MV-4-11 (cell line): ENCODE results near the gene EFEMP1.

ENCODE experiments used
- DNase-seq: peaks from one replicate; lab custom pipeline; 2025; lab: John Stamatoyannopoulos, UW

Gene EFEMP1, protein sequence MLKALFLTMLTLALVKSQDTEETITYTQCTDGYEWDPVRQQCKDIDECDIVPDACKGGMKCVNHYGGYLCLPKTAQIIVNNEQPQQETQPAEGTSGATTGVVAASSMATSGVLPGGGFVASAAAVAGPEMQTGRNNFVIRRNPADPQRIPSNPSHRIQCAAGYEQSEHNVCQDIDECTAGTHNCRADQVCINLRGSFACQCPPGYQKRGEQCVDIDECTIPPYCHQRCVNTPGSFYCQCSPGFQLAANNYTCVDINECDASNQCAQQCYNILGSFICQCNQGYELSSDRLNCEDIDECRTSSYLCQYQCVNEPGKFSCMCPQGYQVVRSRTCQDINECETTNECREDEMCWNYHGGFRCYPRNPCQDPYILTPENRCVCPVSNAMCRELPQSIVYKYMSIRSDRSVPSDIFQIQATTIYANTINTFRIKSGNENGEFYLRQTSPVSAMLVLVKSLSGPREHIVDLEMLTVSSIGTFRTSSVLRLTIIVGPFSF

DNA sequence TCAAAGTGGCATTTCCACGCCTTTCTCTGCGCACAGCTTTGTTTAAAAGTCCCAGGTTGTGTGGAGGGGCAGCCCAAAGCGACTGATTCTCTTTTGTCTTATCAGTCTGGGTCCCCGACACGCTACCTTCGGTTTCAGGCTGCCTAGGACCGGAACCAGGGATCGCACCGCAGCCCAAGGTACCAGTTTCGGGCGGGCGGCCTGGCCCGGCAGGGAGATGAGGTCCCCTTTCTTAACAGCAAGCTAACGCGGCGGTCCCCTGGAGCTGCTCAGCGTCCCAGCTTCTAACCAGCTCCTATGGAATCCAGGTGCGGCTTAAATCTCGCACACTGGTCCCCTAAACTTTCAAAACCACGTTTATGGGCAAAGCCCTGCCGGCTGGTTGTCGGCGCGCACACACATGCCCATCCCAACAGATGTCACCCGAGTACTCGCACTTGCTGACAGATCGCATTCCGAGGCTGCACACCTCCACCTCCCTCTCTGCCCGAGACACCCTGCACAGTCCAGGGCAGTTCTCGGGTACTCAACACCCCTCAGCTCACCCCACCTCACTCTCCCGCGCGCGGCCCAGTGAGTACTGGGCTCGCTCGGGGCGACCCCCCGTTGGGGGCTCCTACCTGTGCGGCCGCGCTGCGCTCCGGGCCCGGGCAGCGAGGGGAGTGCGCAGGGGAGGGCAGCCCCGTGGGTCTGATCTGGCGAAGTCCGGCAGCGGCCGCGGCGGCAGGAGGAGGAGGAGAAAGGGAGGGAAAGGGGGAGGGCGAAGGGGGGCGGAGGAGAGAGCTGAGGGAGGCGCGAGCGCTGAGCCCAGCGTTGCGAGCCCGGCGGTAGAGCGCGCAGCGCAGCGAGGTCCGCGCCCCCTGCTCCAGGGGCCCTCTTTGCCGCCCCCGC, at the start of gene EFEMP1:
TSS of gene EFEMP1 (minus strand) at position 692 of the 891 bp plus-strand sequence. CDS start 1,342 bp downstream, outside the sequence.
- no peak for DNase-seq

DNA sequence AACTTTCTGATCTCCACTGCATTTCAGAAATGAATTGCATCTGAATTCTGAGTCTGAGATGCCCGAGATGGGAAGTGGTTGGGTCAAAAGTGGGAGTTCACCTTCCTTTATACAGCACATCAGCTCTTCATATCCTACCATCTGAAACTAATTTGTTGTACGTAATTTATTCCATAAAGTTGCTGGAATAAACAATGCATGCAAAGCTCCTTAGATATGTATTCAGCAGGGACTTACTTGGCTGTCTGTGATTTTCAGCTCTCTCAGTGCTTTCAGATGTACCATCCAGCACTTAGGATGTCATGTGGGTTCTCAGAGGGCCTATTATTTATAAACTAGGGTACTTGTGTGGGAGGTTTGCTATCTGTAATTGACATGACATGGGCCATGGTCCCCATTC, 46.9 kb upstream of the EFEMP1 start:
- no peak for DNase-seq

DNA sequence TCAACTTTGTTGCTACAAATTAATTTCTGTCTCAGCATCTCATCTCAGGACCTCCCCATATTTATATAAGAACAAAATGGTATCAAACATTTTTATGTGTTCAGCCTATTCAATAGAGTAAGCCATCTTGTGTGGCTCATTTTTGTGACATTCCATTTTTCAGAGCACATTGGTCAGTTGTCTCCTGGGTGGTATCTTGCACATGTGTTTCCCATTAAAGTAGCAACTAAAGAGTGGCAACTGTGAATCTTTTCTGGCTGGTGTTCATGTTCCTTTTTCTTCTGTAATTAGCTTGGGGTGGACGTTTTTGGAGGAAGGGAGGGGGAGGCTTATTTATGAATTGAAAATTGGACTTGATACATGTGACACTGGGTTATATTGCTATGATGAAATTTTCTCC, 45.4 kb upstream of the EFEMP1 start:
- no peak for DNase-seq

DNA sequence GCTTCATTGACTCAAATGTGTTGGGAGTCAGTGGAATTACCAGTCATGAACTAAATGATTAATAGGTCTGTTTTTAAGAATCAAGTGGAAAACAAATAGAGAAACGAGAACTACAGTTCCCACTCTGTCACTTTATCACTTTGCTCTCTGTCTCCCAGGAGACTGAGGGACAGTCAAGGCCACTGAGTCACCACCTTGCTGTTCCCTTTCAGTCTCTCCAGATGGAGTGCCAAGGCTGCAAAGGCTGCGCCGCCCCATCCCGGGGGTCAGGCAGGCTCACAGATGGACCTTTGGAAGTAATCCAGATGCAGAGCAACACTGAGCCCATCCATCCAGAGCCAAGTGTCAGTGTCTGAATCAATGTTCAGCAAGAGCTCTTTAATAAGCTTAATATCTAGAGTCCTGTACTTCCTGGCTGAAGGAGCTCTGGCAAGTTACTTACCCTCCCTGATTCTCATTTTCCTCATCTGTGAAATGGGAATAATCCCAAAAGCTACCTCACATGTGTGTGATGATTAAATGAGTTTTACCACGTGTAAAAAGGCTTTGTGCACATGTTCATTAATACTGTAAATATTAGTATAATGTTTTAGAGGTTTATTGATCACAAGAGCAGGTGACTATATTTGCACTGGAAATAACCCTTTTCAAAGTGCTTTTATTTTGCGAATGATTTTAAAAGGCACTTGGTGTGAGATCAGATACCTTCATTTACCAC, 43.0 kb upstream of the EFEMP1 start:
- DNase-seq, result no peak

DNA sequence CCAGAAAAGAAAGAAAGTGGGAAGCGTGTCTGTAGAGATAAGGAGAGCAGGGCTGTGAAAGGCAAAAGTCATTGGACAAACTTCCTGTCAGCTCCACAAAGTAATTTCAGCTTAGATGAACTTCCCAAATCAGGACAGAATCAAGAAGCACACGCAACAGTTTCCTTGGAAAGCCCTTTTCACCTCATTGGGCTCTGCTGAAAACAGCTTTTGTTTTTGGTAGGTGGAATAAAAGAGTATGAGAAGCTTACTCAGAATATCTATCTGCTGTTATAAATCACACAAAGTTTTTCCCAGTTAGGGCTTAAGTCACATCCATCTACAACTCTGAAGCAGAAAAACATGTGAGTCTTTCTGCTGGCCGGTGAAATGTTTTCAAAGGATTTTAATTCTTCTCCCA, 42.4 kb upstream of the EFEMP1 start:
- no peak for DNase-seq

DNA sequence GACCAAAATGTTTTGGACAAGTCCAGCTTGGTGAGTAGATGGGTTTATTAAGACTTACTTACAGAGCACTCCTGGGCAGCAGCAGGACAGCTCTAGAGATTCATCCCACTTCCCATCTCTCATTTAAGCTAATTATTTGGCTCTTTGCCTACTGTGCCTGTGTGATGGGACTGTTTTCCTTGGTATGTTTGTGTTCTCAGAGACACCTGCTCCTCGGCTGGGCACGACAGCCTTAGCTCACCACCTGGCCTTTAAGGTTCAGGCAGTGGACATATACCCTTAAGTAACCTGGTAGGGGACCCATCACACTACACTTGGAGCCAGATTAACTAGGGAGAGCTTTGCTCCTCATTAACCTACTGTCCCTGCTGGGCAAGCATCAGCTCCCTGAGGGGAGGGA, 41.7 kb upstream of the EFEMP1 start:
- no peak for DNase-seq

DNA sequence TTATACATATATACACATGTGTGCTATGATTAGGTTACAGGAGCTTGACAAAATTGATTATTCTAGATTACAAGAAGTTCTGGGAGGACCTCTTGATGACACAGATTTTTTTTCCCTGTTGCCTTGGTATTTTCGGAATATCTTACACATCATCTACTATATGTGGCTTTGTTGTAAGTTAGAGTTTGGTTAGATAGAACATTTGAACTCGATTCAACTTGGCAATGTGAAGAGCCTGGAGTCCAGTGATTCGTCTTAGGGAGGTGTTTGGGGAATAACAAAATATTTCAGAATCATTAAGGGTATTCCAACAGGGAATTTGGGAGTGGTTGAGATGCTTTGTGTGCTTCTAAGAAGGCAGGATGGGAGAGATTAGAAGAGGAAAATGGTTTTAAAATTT, 39.3 kb upstream of the EFEMP1 start:
- no peak for DNase-seq

DNA sequence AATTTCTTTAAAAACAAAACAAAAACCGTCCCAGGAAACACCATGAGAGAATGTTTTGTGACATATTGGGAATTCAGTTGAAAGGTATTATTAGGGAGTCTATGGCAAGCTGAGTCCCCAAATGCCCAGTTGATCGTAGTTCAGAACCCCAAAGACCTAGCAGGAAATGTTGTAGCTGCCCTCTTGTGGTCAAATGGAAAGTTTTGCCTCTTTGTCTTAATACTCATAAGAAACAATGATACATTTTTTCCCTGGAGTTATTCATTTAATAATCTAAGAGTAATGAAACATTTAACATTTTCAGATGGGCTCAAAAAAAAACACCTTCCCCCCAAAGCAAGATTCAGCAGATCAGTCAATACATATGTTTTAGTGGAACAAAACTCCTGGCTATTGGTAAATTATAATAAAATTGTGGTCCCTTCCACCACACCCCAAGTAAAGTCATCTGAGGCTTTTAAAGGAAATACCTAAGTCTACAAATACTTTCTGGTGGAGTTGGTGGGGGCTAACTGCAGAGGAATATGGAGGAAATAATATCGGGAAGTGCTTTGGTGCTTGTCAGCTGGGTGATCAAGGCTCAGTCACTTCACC, 37.8 kb upstream of the EFEMP1 start:
- peak; percentile 10 for DNase-seq

DNA sequence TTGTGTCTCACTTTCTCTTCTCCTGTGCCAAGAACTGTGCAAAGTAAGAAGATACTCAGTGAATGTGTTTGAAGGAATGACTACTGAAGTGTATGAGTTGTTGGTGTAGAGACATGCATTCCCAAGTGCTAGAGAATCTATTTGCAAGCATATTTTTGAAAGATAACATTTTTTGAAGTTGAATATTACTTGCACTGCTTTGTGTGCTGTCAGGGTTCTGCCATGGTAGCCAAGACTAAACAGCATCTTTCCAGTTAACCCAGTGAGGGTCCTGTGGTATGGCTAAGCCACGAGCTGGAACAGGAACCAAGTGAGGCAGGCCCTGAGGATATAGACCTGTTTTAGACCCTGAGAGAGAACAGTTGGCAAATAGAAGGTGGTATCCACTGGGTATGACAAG, 35.2 kb upstream of the EFEMP1 start:
- DNase-seq, result no peak

DNA sequence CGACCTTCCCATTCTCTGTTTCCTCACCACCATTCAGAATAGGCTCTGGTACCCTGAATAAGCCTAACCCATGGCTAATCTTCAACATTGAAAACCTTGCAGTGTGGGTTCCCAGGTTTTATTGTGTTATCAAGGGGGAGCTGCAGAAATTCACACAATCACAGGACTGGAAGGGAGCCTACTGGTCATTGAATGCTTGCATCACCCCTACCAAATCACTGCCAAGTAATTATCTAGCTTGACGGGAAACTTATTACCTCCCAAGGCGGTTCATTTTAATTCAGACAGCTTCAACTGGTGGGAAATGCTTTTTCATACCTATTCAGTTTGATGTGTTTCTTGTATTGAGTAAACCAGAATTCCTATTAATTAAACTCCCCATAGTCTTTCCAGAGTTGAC, 33.6 kb upstream of the EFEMP1 start:
- no peak for DNase-seq

DNA sequence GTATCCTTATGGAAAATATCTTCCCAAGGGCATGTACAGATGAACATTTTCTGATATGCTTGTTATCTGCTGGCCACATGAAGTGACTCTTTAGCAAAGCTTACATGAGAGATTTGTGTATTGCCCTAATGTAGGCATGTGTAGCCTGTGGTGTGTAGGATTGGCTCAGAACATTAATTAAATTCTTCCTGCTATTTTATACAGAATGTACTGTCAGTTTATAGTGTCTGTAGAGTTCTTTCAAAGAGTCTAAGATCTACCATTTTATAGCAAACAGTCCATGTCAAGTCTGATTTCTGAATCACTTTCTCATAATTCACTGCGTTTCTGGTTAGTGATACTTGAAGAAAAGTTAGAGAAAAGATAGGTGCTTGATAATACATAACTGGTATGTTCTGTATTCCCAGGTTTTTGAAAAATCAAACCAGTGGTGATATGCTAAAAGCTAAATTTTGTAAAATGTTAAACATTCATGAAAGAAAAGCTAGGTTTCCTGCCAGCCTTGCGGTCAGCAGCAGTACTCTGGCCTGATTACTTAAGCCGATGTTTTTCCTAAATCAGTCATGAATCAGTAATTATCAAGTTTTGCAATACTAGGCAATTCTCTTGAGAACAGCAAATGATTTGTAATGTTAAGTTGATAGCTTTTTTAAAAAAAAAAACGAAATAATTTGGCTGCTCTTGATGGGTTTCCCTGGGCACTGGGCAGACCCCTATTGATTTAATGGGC, 30.9 kb upstream of the EFEMP1 start:
- no peak for DNase-seq

DNA sequence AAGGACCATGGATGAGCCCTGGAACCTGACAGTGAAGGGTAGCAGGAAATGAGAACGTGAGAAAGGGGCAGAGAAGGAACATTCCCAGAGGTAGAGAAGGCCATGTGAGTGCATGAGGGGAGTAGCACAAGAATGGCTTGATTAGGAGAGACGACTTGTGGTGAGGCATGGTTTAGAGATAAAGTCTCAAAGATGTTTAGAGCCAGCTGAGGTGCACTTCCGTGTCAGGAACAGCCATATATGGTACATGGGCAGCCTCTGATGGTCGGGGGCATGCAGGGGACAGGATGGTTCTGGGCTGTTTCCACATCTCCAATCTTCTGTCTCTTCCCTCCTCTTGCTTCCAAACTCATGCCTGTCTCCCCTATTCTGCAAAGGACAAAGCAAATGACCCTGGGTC, 28.8 kb upstream of the EFEMP1 start:
- DNase-seq, result no peak

DNA sequence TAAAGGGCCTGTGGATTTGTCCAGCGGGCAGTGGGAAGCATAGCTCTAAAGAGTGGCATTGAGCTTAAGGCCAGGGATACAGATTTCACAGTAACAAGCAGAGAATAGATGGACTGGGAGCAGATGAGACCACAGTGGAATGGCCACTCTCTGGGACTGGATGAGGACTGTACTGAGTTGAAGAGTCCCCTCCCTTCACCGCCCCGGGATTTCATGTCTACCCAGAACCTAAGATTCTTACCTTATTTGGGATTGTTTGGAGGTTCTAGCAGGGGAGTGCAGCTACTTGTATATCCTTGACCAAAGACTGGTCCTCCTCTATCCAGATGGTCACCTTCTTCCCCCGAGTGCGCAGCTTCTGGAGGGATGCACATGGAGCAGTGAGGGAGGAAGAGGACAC, 28.0 kb upstream of the EFEMP1 start:
- no peak for DNase-seq

DNA sequence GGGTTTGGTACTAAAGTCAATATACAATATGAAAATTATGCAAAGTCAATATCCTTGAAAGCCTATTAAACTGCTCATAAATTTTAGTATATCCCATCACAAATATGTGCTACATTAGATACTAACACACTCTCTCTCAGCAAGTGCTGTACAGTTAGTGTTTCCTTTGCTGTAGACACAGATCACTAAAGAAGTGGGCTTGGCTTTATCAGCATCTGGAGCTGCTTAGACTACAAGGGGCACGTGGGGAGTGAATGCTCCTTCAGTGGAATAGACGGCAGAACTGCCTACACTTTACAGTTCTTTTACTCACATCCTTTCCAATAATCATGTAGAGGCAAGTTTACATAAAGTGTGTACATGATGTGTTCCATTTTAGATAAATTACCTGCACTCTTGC, 26.0 kb upstream of the EFEMP1 start:
- no peak for DNase-seq

DNA sequence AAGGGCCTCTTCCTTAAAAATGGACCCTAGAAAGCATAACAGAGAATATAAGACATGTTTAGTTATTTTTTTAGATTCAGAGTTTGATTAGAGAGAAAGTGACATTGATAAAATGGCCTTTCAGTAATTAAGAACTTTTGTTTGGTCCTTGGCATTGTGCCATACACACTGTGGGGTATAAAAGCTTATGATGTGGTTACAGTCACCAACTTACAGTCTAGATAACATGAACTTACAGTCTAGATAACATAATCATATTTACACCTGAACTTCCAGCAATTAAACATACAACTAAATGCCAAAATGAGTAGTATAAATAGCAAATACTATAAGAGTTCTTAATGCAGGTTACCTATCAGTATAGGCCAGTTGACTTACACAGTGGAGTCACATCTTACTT, 25.6 kb upstream of the EFEMP1 start:
- DNase-seq, result no peak

DNA sequence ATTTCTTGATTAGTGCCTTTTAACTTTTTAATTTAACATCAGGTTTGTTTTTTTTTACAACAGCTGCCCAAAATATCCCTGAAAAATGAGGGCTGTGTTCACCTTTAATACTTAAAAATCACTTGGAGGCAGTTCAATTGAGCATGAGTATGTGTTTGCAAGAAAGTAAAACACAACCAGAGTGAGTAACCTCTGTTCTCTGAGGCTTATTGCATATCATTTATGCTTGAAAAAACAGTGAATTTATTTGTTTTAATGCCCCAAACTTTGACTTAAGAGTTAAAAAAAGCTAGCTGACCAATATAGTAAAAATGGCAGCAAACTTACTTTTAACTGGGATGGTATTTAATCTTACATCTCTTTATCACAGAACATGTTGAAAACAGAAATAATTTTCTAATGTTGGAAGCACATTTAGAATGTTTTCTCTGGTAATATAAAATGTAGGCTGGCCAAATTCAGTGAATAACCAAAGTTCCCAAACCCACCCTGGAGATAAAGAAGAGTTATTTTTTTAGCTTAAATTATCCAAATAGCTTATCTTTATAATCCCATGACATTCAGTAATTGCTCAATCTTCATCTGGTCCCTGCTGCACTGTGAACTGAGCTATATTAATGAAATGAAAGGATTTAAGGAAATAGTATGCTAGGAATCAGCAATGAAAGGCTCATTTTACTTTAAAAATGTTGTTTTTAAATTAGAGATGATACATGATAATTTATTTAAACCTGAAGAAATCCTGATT, 24.8 kb upstream of the EFEMP1 start:
- DNase-seq, result no peak

DNA sequence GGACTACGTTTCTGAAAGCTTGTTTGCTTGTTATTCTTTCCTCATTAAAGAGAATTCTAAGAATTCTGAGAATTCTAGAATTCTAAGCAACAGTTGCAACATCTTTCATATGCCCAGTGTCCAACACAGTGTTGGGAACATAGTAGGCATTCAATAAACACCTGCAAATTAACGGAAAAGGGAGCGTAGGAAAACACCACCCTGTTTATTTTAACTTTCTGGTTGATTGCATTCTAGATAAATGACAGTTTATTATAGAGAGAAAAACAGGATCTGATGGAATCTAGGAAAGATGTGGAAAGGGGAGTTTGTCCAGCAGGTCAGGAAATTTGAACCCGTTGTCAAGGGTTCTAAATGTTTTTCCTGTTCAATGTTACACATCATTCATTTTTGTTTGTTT, 24.2 kb upstream of the EFEMP1 start:
- no peak for DNase-seq

DNA sequence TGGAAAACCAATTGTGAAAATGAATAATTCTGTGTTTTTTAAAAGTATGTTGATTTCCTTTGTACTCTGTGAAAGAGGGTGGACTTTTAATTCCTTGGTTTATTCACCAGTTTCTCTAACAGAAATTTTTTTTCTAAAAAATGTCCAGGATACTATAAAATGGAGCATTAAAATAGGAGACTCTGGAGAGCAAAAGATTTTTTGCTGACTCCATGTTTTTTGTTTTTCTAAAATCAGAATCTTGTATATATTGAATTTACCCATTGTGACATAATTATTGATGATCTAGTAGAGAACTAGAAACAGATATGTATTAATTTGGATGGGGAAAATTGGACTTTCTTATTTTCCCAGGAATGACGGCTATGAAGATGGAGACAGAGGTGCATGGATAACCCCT, 23.2 kb upstream of the EFEMP1 start:
- DNase-seq, result no peak

DNA sequence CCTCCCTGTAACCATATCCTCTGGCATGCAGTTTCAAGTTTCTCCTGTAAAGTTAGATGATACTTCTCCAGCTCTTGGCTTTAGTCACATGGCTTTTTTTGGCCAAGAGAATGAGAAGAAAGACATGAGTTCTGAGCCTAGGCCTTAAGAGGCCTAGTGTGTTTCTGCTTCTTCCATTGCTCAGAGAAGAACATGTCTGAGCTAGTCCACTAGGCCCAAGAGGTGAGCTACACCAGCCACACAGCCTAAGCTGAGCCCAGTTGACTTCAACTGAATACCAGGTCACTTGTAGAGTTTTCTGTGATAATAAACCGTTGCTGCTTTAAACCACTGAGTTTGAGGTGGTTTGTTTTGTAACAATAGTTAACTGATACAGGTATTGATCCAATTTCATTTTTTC, 19.9 kb upstream of the EFEMP1 start:
- no peak for DNase-seq

DNA sequence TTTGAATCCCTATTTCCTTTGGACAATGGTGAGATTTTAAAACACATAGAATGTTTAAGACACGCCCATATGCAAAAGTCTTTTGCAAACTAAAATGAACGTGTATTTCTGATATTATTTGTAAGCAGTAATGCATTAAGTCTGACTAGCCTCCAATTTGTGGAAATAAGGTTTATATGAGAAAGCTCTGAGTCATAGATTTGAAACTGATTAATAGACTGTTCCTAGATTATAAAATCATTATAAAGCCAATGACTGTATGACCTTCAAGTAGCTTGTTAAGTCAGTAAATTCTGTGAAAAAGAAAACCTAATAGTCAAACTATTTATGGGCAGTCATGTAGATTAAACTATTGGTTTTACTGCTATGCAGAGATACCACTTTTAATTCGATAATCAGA, 12.8 kb upstream of the EFEMP1 start:
- no peak for DNase-seq

DNA sequence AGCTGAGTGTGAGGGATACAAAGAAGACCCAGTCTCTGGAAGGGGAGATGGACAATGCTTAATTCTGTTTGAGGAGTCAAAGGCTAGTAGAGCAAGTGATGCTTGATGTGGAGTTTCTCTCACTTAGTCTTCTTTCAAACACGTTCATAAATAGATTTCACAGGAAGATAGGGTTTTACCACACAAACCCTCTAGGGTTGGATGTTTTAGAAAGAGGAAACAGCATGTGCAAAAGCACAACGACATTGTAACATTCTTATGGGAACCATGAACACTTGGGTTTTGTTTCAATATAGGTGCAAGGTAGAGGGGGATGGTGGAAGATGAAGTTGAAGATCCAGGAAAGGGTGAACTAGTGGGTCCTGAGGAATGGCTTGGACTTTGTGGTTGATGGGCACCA, 10.8 kb upstream of the EFEMP1 start:
- DNase-seq, result peak; percentile 42
